PC-9 (cell line): ENCODE measurements around the gene ZNF471.

Experiments
- CTCF ChIP-seq: fragments of 200-600 bp; sonication (generic); conservative IDR thresholded peaks from 2 replicates; pipeline ENCODE4 v1.6.1; 2017; ENCODE audit warnings: mixed run types, antibody characterized with exemption, mild to moderate bottlenecking, moderate library complexity
- EZH2 ChIP-seq: fragments of 200-600 bp; sonication (generic); IDR thresholded peaks from 2 replicates; pipeline ENCODE4 v1.8.0; 2017; ENCODE audit warnings: antibody characterized with exemption, low read depth

- TF ChIP-seq CTCF (no peak), EZH2 (no peak)
These were observed 30.7 kb downstream of the ZNF471 start for GRCh38 chr19:56538254-56538760.
